ENCODE results near the gene GNG3.
A peak's percentile ranks its signal among the peaks of the same experiment; 100 is the strongest.
"Not testable (repeated sequence)": the region's sequence is repeated elsewhere in the genome, so short reads cannot be mapped to it uniquely, and the experiment has no call there.

The GNG3 gene

GRCh38 chr11:62727165-62727871 lies 19.8 kb downstream of the GNG3 start, which contains the start of gene HNRNPUL2:
Gene HNRNPUL2, minus strand, starts transcription at chr11:62727457. Its CDS starts 301 bp downstream, at chr11:62727156.
- peak within 1 kb of the TSS; percentile 91 for H2BK120ac ChIP-seq (ENCODE audit: insufficient read depth, low read length, poor library complexity)
- H3K18ac ChIP-seq (ENCODE audit: low read length), result peak within 1 kb of the TSS; percentile 95
- H3K79me2 ChIP-seq (ENCODE audit: control insufficient read depth, insufficient read depth, low read length, poor library complexity), result peaks cover 30% of the 10 kb centered on the region
- H3K14ac ChIP-seq (ENCODE audit: low read length), result peak within 1 kb of the TSS; percentile 97
- peaks cover 2 to 4% of the 10 kb centered on the region in 2 experiments for H3K4me1 ChIP-seq (ENCODE audit: control insufficient read depth in 1 of 2, insufficient read depth in 2 of 2, low read length in 2 of 2)
- H2AK5ac ChIP-seq (ENCODE audit: low read length), result peak within 1 kb of the TSS; percentile 69
- H3K23ac ChIP-seq (ENCODE audit: low read length), result peak within 1 kb of the TSS; percentile 2
- H3K9me3 ChIP-seq (ENCODE audit: insufficient read depth, low read depth, low read length), result no peaks in the 10 kb centered on the region
- peak within 1 kb of the TSS; percentile 61 for H3K4me2 ChIP-seq (ENCODE audit: low read length)
- no peaks in the 10 kb centered on the region for H3K27me3 ChIP-seq (ENCODE audit: insufficient read depth, low read length)
- peak within 1 kb of the TSS; percentile 99 for H3K27ac ChIP-seq (ENCODE audit: low read depth, low read length)
- H2AFZ ChIP-seq (ENCODE audit: insufficient read depth, low read length, poor library complexity), result peak within 1 kb of the TSS; percentile 87
- H3K4ac ChIP-seq (ENCODE audit: low read depth, low read length), result peak within 1 kb of the TSS; percentile 97
- peak within 1 kb of the TSS; percentile 98 for H4K91ac ChIP-seq (ENCODE audit: low read depth, low read length)
- peak within 1 kb of the TSS; percentile 99 for H4K8ac ChIP-seq (ENCODE audit: low read depth, low read length)
- H3K79me1 ChIP-seq (ENCODE audit: low read length), result peaks cover 22% of the 10 kb centered on the region
- peak within 1 kb of the TSS; percentile 99 for H3K9ac ChIP-seq (ENCODE audit: low read length)
- DNase-seq, result peak; percentile 99 to 100
- peak within 1 kb of the TSS; percentile 16 for H2BK12ac ChIP-seq (ENCODE audit: low read length)
- peak within 1 kb of the TSS; percentile 85 for H3K4me3 ChIP-seq (ENCODE audit: low read depth, low read length)
- H2BK5ac ChIP-seq (ENCODE audit: low read depth, low read length, poor library complexity), result peak within 1 kb of the TSS; percentile 94
- WGBS (ENCODE audit: extremely low coverage, insufficient coverage, insufficient read length), result no CpG with 5 or more reads among the region's 72 CpGs
- peaks cover 14 to 19% of the 10 kb centered on the region in 2 experiments for H3K36me3 ChIP-seq (ENCODE audit: control insufficient read depth in 1 of 2, insufficient read depth in 2 of 2, low read length in 2 of 2)
- peak within 1 kb of the TSS; percentile 92 for H4K12ac ChIP-seq (ENCODE audit: low read depth, low read length)

- no peaks in the 10 kb centered on the region for H3K27me3 ChIP-seq (ENCODE audit: insufficient read depth, low read length)
- H3K27ac ChIP-seq (ENCODE audit: low read depth, low read length), result peak overlapping the region; percentile 99
- peak overlapping the region; percentile 92 for H4K12ac ChIP-seq (ENCODE audit: low read depth, low read length)
- H3K9me3 ChIP-seq (ENCODE audit: insufficient read depth, low read depth, low read length), result no peaks in the 10 kb centered on the region
- H3K4me3 ChIP-seq (ENCODE audit: low read depth, low read length), result peak overlapping the region; percentile 84
- H2BK12ac ChIP-seq (ENCODE audit: low read length), result no peak overlapping the region
- H3K9ac ChIP-seq (ENCODE audit: low read length), result peak overlapping the region; percentile 87
- no CpG with 5 or more reads among the region's 20 CpGs for WGBS (ENCODE audit: extremely low coverage, insufficient coverage, insufficient read length)
- H3K4me2 ChIP-seq (ENCODE audit: low read length), result peak overlapping the region; percentile 61
- H3K4ac ChIP-seq (ENCODE audit: low read depth, low read length), result peak overlapping the region; percentile 80
- peaks cover 13 to 14% of the 10 kb centered on the region in 2 experiments for H3K36me3 ChIP-seq (ENCODE audit: control insufficient read depth in 1 of 2, insufficient read depth in 2 of 2, low read length in 2 of 2)
- H4K91ac ChIP-seq (ENCODE audit: low read depth, low read length), result peak overlapping the region; percentile 98
- peaks cover 30% of the 10 kb centered on the region for H3K79me2 ChIP-seq (ENCODE audit: control insufficient read depth, insufficient read depth, low read length, poor library complexity)
- H4K8ac ChIP-seq (ENCODE audit: low read depth, low read length), result peak overlapping the region; percentile 99
- H3K14ac ChIP-seq (ENCODE audit: low read length), result peak overlapping the region; percentile 93
- peaks cover 2 to 4% of the 10 kb centered on the region in 2 experiments for H3K4me1 ChIP-seq (ENCODE audit: control insufficient read depth in 1 of 2, insufficient read depth in 2 of 2, low read length in 2 of 2)
- peak overlapping the region; percentile 94 for H3K18ac ChIP-seq (ENCODE audit: low read length)
- peak overlapping the region; percentile 69 for H2AK5ac ChIP-seq (ENCODE audit: low read length)
- no peak overlapping the region for H3K23ac ChIP-seq (ENCODE audit: low read length)
- peaks cover 22% of the 10 kb centered on the region for H3K79me1 ChIP-seq (ENCODE audit: low read length)
- DNase-seq, result peak; percentile 95 to 99
- peak overlapping the region; percentile 92 for H2BK5ac ChIP-seq (ENCODE audit: low read depth, low read length, poor library complexity)
- peak overlapping the region; percentile 91 for H2BK120ac ChIP-seq (ENCODE audit: insufficient read depth, low read length, poor library complexity)
- peak overlapping the region; percentile 87 for H2AFZ ChIP-seq (ENCODE audit: insufficient read depth, low read length, poor library complexity)
Observed at GRCh38 chr11:62727872-62728170, 20.3 kb downstream of the GNG3 start.

GRCh38 chr11:62728171-62728988 lies 20.9 kb downstream of the GNG3 start, which contains the start of gene TTC9C:
Gene TTC9C, plus strand, starts transcription at chr11:62728486. Its CDS starts 363 bp downstream, at chr11:62728849.
- no CpG with 5 or more reads among the region's 29 CpGs for WGBS (ENCODE audit: extremely low coverage, insufficient coverage, insufficient read length)
- Histone ChIP-seq H2AFZ (ENCODE audit: insufficient read depth, low read length, poor library complexity) (peak within 1 kb of the TSS; percentile 87), H4K91ac (ENCODE audit: low read depth, low read length) (peak within 1 kb of the TSS; percentile 98), H3K9ac (ENCODE audit: low read length) (peak within 1 kb of the TSS; percentile 87), H3K9me3 (ENCODE audit: insufficient read depth, low read depth, low read length) (no peaks in the 10 kb centered on the region), H3K79me2 (ENCODE audit: control insufficient read depth, insufficient read depth, low read length, poor library complexity) (peaks cover 30% of the 10 kb centered on the region), H3K27me3 (ENCODE audit: insufficient read depth, low read length) (no peaks in the 10 kb centered on the region), H3K79me1 (ENCODE audit: low read length) (peaks cover 22% of the 10 kb centered on the region), H3K4me2 (ENCODE audit: low read length) (peak within 1 kb of the TSS; percentile 61), H3K23ac (ENCODE audit: low read length) (no peak within 1 kb of the TSS), H3K27ac (ENCODE audit: low read depth, low read length) (peak within 1 kb of the TSS; percentile 99), H2AK5ac (ENCODE audit: low read length) (peak within 1 kb of the TSS; percentile 69), H3K4me3 (ENCODE audit: low read depth, low read length) (peak within 1 kb of the TSS; percentile 85), H2BK5ac (ENCODE audit: low read depth, low read length, poor library complexity) (peak within 1 kb of the TSS; percentile 92), H3K36me3 (ENCODE audit: control insufficient read depth in 1 of 2, insufficient read depth in 2 of 2, low read length in 2 of 2) (peaks cover 8 to 10% of the 10 kb centered on the region in 2 experiments), H3K14ac (ENCODE audit: low read length) (peak within 1 kb of the TSS; percentile 97), H2BK12ac (ENCODE audit: low read length) (peak within 1 kb of the TSS; percentile 16), H2BK120ac (ENCODE audit: insufficient read depth, low read length, poor library complexity) (peak within 1 kb of the TSS; percentile 91), H3K4ac (ENCODE audit: low read depth, low read length) (peak within 1 kb of the TSS; percentile 80), H4K12ac (ENCODE audit: low read depth, low read length) (peak within 1 kb of the TSS; percentile 92), H3K18ac (ENCODE audit: low read length) (peak within 1 kb of the TSS; percentile 94), H4K8ac (ENCODE audit: low read depth, low read length) (peak within 1 kb of the TSS; percentile 99), H3K4me1 (ENCODE audit: control insufficient read depth in 1 of 2, insufficient read depth in 2 of 2, low read length in 2 of 2) (peaks cover 2 to 4% of the 10 kb centered on the region in 2 experiments)
- peak; percentile 85 to 86 for DNase-seq

GRCh38 chr11:62730076-62730475 lies 22.6 kb downstream of the GNG3 start:
- H3K27ac ChIP-seq (ENCODE audit: low read depth, low read length); H2AK5ac ChIP-seq (ENCODE audit: low read length); H3K14ac ChIP-seq (ENCODE audit: low read length); H2AFZ ChIP-seq (ENCODE audit: insufficient read depth, low read length, poor library complexity); DNase-seq; H4K91ac ChIP-seq (ENCODE audit: low read depth, low read length); H3K9me3 ChIP-seq (ENCODE audit: insufficient read depth, low read depth, low read length); H2BK5ac ChIP-seq (ENCODE audit: low read depth, low read length, poor library complexity); H3K4me1 ChIP-seq (ENCODE audit: control insufficient read depth in 1 of 2, insufficient read depth in 2 of 2, low read length in 2 of 2); H3K18ac ChIP-seq (ENCODE audit: low read length); H3K4me3 ChIP-seq (ENCODE audit: low read depth, low read length); H3K4me2 ChIP-seq (ENCODE audit: low read length); H2BK12ac ChIP-seq (ENCODE audit: low read length); H4K8ac ChIP-seq (ENCODE audit: low read depth, low read length); H3K27me3 ChIP-seq (ENCODE audit: insufficient read depth, low read length); H4K12ac ChIP-seq (ENCODE audit: low read depth, low read length); H3K9ac ChIP-seq (ENCODE audit: low read length); H2BK120ac ChIP-seq (ENCODE audit: insufficient read depth, low read length, poor library complexity); H3K23ac ChIP-seq (ENCODE audit: low read length): not testable (repeated sequence)
- WGBS (ENCODE audit: extremely low coverage, insufficient coverage, insufficient read length), result no CpG with 5 or more reads among the region's 14 CpGs
- H3K79me2 ChIP-seq (ENCODE audit: control insufficient read depth, insufficient read depth, low read length, poor library complexity), result peaks cover 27% of the 10 kb centered on the region
- peaks cover 22% of the 10 kb centered on the region for H3K79me1 ChIP-seq (ENCODE audit: low read length)
- H3K36me3 ChIP-seq (ENCODE audit: control insufficient read depth in 1 of 2, insufficient read depth in 2 of 2, low read length in 2 of 2), result peaks cover 8 to 11% of the 10 kb centered on the region in 2 experiments
- H3K4ac ChIP-seq (ENCODE audit: low read depth, low read length), result peak overlapping the region; percentile 48
